Stomach (tissue), 9 donors: ENCODE results near the gene PDE4D. TPM values are rescaled to one million over a fixed set of nuclear protein-coding genes. Genes with fewer than 3 reads are reported as not detected.

Experiments
- DNase-seq, 2 donors: peaks; one replicate each; pipeline versions ENCODE4 v3.0.0 to v3.0.0-alpha.2; 2013 to 2019
- H3K27ac ChIP-seq, 5 donors: fragments of 200-600 bp in 4 of 5; sonication (generic) in 4 of 5; one replicate each; pipeline ENCODE4 v1.5.1; 2013 to 2019; ENCODE audit warnings: mild to moderate bottlenecking in 1 of 5, moderate library complexity in 1 of 5
- H3K27me3 ChIP-seq, 3 donors: fragments of 200-600 bp; sonication (generic); one replicate each; pipeline ENCODE4 v1.5.1; 2017 to 2019; ENCODE audit warnings: mixed run types in 1 of 3
- H3K36me3 ChIP-seq, 4 donors: fragments of 200-600 bp; sonication (generic); 1 replicate in 3 of 4; 2 replicates in 1 of 4; pipeline ENCODE4 v1.5.1; 2016 to 2019
- H3K4me1 ChIP-seq, 4 donors: fragments of 200-600 bp; sonication (generic); one replicate each; pipeline ENCODE4 v1.5.1; 2016 to 2019
- H3K4me3 ChIP-seq, 4 donors: fragments of 200-600 bp; sonication (generic) in 3 of 4; one replicate each; pipeline ENCODE4 v1.5.1; 2016 to 2019; ENCODE audit warnings: mild to moderate bottlenecking in 1 of 4
- H3K9me3 ChIP-seq, 4 donors: fragments of 200-600 bp; sonication (generic); one replicate each; pipeline ENCODE4 v1.5.1; 2016 to 2019
- CTCF ChIP-seq, 7 experiments: fragments of 450-650 bp in 4 of 7; fragments of 200-600 bp in 3 of 7; sonication (generic) in 3 of 7; IDR thresholded peaks; one replicate each; pipeline ENCODE4 v1.5.1; 2016 to 2019; ENCODE audit warnings: antibody characterized with exemption in 7 of 7, control low read depth in 2 of 7, mild to moderate bottlenecking in 1 of 7
- EP300 ChIP-seq: sonication (generic); formaldehyde crosslinking; IDR thresholded peaks from one replicate; pipeline ENCODE4 v1.6.1; 2017; ENCODE audit warnings: antibody characterized with exemption
- POLR2A ChIP-seq, 4 donors: fragments of 450-650 bp; IDR thresholded peaks; one replicate each; pipeline ENCODE4 v1.6.1; 2016; ENCODE audit warnings: antibody characterized with exemption in 4 of 4, control low read depth in 2 of 4, mild to moderate bottlenecking in 1 of 4, moderate library complexity in 1 of 4
- POLR2AphosphoS5 ChIP-seq, 3 donors: sonication (generic); formaldehyde crosslinking; IDR thresholded peaks; one replicate each; pipeline ENCODE4 v1.6.1; 2016; ENCODE audit warnings: antibody characterized with exemption in 3 of 3
- WGBS, 5 donors: extraction: QIAGEN DNeasy Blood & Tissue Kit in 3 of 5; methylation state at CpG; one replicate each; pipeline versions ENCODE4 v1.1.5 to v1.1.7; 2013 to 2018; 5-methylcytosine and 5-hydroxymethylcytosine counted together
- intact Hi-C: fragments of 100-400 bp; cut with DNase I; formaldehyde crosslinking; loops from one replicate; pipeline ENCODE4 v1.15.1; 2023; ENCODE audit warnings: low total_unique reads
- polyA plus RNA-seq, 3 donors: library from polyadenylated mRNA; stranded (reverse); fragments of 200-250 nt; gene quantifications; one replicate each; pipeline ENCODE4 v1.2.3, GENCODE V29; 2013
- total RNA-seq, 5 donors: library from RNA; depleted of rRNA; stranded (reverse); fragments of >200 nt; gene quantifications; one replicate each; pipeline versions ENCODE4 v1.1.0 to v1.2.3, GENCODE V29; 2014 to 2016
- donor health status: healthy with polysubstance abuse.
- donor health status: Bipolar disorder and iron deficiency.
- donor health status: healthy.

The PDE4D gene
- total and polyA plus RNA-seq, 8 donors = 3.1 to 147 (median 97.3) TPM

GRCh38 chr5:59856358-59856757, 37.2 kb downstream of the PDE4D start:
- WGBS, 5 donors = 89 to 94% (median 92%) methylated on average over 5 of the region's 5 CpGs
- Histone ChIP-seq H3K27me3 (no peaks in the 10 kb centered on the region), H3K4me1 (no peaks in the 10 kb centered on the region), H3K27ac (no peak overlapping the region), H3K36me3 (no peaks in the 10 kb centered on the region), H3K4me3 (no peak overlapping the region), H3K9me3 (no peaks in the 10 kb centered on the region)
- intact Hi-C loops = no loop called here
- no peak for DNase-seq
- TF ChIP-seq POLR2AphosphoS5 (IDR thresholded peaks at IDR 0.05) = no peak
- TF ChIP-seq EP300 = no peak
- TF ChIP-seq CTCF (IDR thresholded peaks at IDR 0.05) = no peak
- TF ChIP-seq POLR2A (IDR thresholded peaks at IDR 0.05) = no peak

GRCh38 chr5:59850766-59851165, 42.8 kb downstream of the PDE4D start:
- intact Hi-C loops = no loop called here
- Histone ChIP-seq H3K4me3 (no peak overlapping the region), H3K4me1 (no peaks in the 10 kb centered on the region), H3K36me3 (no peaks in the 10 kb centered on the region), H3K9me3 (no peaks in the 10 kb centered on the region), H3K27me3 (no peaks in the 10 kb centered on the region), H3K27ac (no peak overlapping the region)
- WGBS, 5 donors = 72 to 99% (median 94%) methylated on average over 2 of the region's 2 CpGs
- no peak for DNase-seq
- TF ChIP-seq CTCF (IDR thresholded peaks at IDR 0.05) = no peak
- no peak for TF ChIP-seq POLR2AphosphoS5 (IDR thresholded peaks at IDR 0.05)
- TF ChIP-seq EP300 = no peak
- no peak for TF ChIP-seq POLR2A (IDR thresholded peaks at IDR 0.05)

- no peak overlapping the region for H3K27ac ChIP-seq
- no peaks in the 10 kb centered on the region for H3K36me3 ChIP-seq
- no peaks in the 10 kb centered on the region for H3K4me1 ChIP-seq
- no peak for TF ChIP-seq EP300
- TF ChIP-seq CTCF (IDR thresholded peaks at IDR 0.05) = no peak
- no peak for TF ChIP-seq POLR2AphosphoS5 (IDR thresholded peaks at IDR 0.05)
- no peak for TF ChIP-seq POLR2A (IDR thresholded peaks at IDR 0.05)
- H3K9me3 ChIP-seq = no peaks in the 10 kb centered on the region
- no peak overlapping the region for H3K4me3 ChIP-seq
- WGBS, 5 donors = 91 to 94% (median 93%) methylated on average over 2 of the region's 2 CpGs
- intact Hi-C loops = no loop called here
- no peak for DNase-seq
- H3K27me3 ChIP-seq = no peaks in the 10 kb centered on the region
These were observed 45.9 kb downstream of the PDE4D start for GRCh38 chr5:59847586-59847985.

GRCh38 chr5:59845730-59846129, 47.8 kb downstream of the PDE4D start:
- Histone ChIP-seq H3K36me3 (no peaks in the 10 kb centered on the region), H3K27me3 (no peaks in the 10 kb centered on the region), H3K9me3 (no peaks in the 10 kb centered on the region), H3K4me3 (no peak overlapping the region), H3K4me1 (no peaks in the 10 kb centered on the region), H3K27ac (no peak overlapping the region)
- WGBS, 5 donors = 86 to 98% (median 92%) methylated on average over 2 of the region's 2 CpGs
- TF ChIP-seq CTCF (IDR thresholded peaks at IDR 0.05) (no peak), POLR2AphosphoS5 (IDR thresholded peaks at IDR 0.05) (no peak), POLR2A (IDR thresholded peaks at IDR 0.05) (no peak), EP300 (no peak)
- no peak for DNase-seq
- intact Hi-C loops = no loop called here
